A549 treated with CpdA at 1 μM for 4 hours (cell line): ENCODE data around the gene EREG. TPM values are rescaled to one million over a fixed set of nuclear protein-coding genes. Genes with fewer than 3 reads are reported as not detected.

Experiments
- total RNA-seq: library from RNA; stranded (reverse); fragments of 200-300 nt; extraction: Qiagen RNA extraction; gene quantifications from 5 replicates; pipeline ENCODE4 v1.2.3, GENCODE V29; 2022; ENCODE audit warnings: low read depth

Gene EREG
- 38.9 to 59.7 TPM (median 44.5 TPM) in 5 replicates for total RNA-seq

DNA sequence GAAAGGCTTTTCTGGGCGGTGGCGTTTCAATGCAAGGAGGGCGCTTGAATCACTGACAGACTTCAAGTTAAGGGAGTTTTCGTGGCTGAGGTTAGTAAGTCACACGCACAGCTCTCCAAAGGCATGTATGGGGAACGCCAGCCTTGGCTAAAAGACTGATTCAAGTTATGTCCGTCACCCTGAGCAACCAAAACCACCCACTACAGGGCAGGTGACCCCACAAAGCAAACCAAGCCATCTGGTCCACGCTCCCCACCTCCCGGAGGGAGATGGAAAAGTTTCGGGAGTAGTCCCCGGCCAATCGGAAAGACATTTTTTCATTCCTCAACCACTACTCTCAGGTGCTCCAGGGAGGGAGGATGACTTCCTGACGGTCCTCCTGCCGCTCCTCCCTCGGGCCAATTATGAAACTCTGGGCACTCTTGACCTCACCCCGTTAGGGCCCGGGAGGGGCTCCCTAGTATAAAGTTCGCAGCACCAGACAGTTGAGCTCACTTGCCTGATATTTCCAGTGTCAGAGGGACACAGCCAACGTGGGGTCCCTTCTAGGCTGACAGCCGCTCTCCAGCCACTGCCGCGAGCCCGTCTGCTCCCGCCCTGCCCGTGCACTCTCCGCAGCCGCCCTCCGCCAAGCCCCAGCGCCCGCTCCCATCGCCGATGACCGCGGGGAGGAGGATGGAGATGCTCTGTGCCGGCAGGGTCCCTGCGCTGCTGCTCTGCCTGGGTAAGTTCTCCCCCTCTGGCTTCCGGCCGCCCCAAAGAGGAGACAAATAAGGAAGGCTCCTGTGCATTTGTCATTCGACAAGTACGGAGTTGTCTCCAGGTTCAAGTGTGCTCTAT lies at the start of gene EREG:
EREG (plus strand) TSS at position 494 of the 840 bp plus-strand sequence; CDS start at position 658, 164 bp downstream.

Other genes with a start within 250 kb of the EREG start
- gene MTHFD2L, start 207.0 kb upstream of the EREG start, total RNA-seq = 8.5 to 13.6 TPM (median 10.5 TPM) in 5 replicates
- gene EPGN, start 56.7 kb upstream of the EREG start, total RNA-seq = 0.13 TPM in 1 of 5 replicates, not detected in the others
- 65.6 to 93.2 TPM (median 79.1 TPM) in 5 replicates for gene AREG, start 80.0 kb downstream of the EREG start, total RNA-seq